Measurements from ENCODE around the gene C11orf97. TPM values are rescaled to one million over a fixed set of nuclear protein-coding genes. Genes with fewer than 3 reads are reported as not detected.
A peak's percentile ranks its signal among the peaks of the same experiment; 100 is the strongest.

Gene C11orf97, protein sequence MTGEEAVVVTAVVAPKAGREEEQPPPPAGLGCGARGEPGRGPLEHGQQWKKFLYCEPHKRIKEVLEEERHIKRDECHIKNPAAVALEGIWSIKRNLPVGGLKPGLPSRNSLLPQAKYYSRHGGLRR
- total RNA-seq, result not detected
- under 1 TPM in 1 of 3 donors, not detected in 2; 0.11 TPM for polyA plus RNA-seq
- long read RNA-seq, donor 1, result 0 reads
- long read RNA-seq, donor 2, result 0 reads

DNA sequence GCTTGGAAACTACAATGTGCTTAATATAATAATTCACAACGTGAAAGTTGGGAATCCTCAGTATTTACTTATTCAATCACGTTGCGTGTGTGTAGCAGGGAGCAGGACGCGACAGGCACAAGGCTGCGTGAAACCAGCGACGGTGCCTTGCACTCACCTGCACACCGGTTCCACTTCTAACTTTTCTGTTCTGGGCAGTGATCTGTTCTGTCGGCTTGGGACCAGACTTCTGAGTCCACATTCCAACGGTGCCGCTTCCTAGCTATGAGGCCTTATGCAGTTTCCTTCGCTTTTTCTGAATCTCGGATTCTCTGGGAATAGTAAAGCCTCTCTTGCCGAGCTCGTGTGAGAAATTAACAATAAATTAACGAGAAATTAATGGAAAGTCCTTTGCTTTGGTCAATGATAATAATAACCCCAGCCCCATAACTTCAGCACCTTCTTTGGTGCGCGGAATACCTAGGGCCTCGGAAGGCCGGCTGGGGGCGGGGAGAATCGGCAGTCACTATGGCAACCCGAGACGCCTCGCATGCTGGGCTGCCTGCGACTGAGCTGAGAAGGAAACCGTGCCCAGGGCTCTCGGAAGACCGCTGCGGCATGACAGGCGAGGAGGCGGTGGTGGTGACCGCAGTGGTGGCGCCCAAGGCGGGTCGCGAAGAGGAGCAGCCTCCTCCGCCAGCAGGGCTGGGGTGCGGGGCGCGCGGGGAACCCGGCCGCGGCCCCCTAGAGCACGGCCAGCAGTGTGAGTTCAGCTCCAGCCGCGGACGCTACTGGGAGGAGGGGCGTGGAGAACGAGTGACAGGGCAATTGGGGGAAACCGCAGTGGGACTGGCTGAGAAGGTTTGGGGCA lies at the start of gene C11orf97:
Gene C11orf97 (plus strand): TSS at position 530 of the 850 bp plus-strand sequence. CDS start 68 bp downstream, at position 598.
- peak within 1 kb of the TSS; percentile 27 to 69 (median 50) for H3K4me3 ChIP-seq
- TF ChIP-seq, protein P1, sequence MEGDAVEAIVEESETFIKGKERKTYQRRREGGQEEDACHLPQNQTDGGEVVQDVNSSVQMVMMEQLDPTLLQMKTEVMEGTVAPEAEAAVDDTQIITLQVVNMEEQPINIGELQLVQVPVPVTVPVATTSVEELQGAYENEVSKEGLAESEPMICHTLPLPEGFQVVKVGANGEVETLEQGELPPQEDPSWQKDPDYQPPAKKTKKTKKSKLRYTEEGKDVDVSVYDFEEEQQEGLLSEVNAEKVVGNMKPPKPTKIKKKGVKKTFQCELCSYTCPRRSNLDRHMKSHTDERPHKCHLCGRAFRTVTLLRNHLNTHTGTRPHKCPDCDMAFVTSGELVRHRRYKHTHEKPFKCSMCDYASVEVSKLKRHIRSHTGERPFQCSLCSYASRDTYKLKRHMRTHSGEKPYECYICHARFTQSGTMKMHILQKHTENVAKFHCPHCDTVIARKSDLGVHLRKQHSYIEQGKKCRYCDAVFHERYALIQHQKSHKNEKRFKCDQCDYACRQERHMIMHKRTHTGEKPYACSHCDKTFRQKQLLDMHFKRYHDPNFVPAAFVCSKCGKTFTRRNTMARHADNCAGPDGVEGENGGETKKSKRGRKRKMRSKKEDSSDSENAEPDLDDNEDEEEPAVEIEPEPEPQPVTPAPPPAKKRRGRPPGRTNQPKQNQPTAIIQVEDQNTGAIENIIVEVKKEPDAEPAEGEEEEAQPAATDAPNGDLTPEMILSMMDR (IDR thresholded peaks at IDR 0.05 in 8 of 11, conservative IDR thresholded peaks at IDR 0.05 in 3 of 11), result no peak
- peak in 2 of 3 donors; percentile 40 to 49 for TF ChIP-seq POLR2AphosphoS5 (IDR thresholded peaks at IDR 0.05)
- intact Hi-C loops (cut with DNase I; ENCODE audit: low total_unique reads), result no loop called here
- H3K27ac ChIP-seq, result no peak within 1 kb of the TSS
- WGBS, 5 donors, result 18 to 19% (median 19%) methylated on average over 50 to 53 of the region's 53 CpGs
- H3K4me1 ChIP-seq, result peaks cover 6 to 21% (median 16%) of the 10 kb centered on the region in 6 donors
- no peaks in the 10 kb centered on the region for H3K36me3 ChIP-seq
- H3K27me3 ChIP-seq (replicated peaks in 1 of 7), result peaks cover 0 to 36% (median 0%) of the 10 kb centered on the region in 7 donors
- peak; percentile 88 for DNase-seq
- no peaks in the 10 kb centered on the region for H3K9me3 ChIP-seq

DNA sequence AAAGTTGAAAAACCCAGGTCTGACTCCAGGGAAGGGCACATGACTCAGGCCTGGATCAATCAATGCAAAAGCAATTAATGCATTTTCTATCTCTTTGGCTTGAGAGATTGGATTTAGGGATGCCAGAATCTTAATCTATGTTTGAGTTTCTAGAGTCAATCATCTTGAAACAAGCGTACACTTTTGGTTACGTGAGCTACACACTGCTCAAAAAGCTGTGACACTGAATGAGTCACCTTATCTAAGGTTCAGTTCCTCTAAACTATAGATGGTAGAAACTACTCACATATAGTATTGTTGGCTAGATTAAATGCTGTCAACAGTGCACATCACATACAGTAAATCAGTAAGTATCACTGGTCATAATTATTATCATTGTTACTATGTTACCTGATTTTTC lies 42.8 kb upstream of the C11orf97 start:
- Histone ChIP-seq H3K9me3 (no peaks in the 10 kb centered on the region), H3K36me3 (peaks cover 2 to 89% (median 38%) of the 10 kb centered on the region in 6 donors), H3K27me3 (replicated peaks in 1 of 7) (no peaks in the 10 kb centered on the region), H3K4me1 (peaks cover 0 to 14% (median 3%) of the 10 kb centered on the region in 6 donors), H3K27ac (no peak overlapping the region), H3K4me3 (no peak overlapping the region)
- intact Hi-C loops (cut with DNase I; ENCODE audit: low total_unique reads), result no loop called here
- no peak for DNase-seq
- 73 to 88% (median 85%) methylated on average over 2 of the region's 2 CpGs for WGBS, 5 donors
- TF ChIP-seq POLR2A (IDR thresholded peaks at IDR 0.05) (no peak), POLR2AphosphoS5 (IDR thresholded peaks at IDR 0.05) (no peak)
- TF ChIP-seq, protein P1 (IDR thresholded peaks at IDR 0.05 in 8 of 11, conservative IDR thresholded peaks at IDR 0.05 in 3 of 11), result no peak

DNA sequence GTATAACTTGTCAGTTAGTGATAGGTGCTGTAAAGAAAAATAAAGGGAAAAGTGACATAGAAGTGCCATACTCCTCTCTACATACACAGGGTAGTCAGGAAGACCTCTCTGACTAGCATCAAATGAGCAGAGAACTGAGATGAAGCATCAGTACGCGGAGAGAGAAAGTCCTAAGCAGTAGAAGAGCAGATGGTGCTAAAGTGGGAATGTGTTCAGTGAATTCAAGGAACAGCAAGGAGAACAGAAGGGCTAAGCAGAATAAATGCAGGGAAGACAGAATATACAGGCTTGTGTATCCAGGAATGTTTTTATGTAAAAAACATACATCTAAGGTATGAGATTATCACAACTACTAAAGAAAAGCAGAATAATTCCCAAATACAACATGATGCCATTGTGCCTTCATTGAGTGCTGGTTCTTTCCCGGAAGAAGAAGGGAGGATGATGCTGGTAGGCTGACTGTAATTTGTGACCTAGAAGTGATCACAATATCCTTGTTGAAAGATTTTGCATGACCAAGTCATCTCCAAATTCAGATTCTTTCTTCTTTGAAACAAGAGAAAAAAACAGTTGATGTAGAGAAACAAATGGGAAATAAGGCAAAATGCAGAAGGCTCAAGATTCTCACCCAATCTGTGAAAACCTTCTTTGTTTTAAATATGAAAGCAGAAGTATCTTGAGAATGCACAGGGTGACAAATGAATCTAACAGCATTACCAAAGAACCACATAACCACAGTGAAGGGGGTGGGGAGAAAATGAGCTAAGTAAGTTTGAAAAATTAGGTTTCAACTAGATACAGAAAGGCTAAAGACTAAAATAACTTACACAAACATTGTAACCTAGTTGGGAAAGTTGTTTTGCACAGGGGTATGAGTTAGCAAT lies 39.1 kb upstream of the C11orf97 start:
- DNase-seq, result no peak
- peaks cover 2 to 86% (median 41%) of the 10 kb centered on the region in 6 donors for H3K36me3 ChIP-seq
- peak overlapping the region in 3 of 8 donors; percentile 46 to 51 (median 50) for H3K27ac ChIP-seq
- H3K27me3 ChIP-seq (replicated peaks in 1 of 7), result no peaks in the 10 kb centered on the region
- WGBS, 5 donors, result 84 to 96% (median 95%) methylated on average over 3 of the region's 3 CpGs
- TF ChIP-seq POLR2A (IDR thresholded peaks at IDR 0.05) (no peak), POLR2AphosphoS5 (IDR thresholded peaks at IDR 0.05) (no peak)
- TF ChIP-seq, protein P1 (IDR thresholded peaks at IDR 0.05 in 8 of 11, conservative IDR thresholded peaks at IDR 0.05 in 3 of 11), result no peak
- intact Hi-C loops (cut with DNase I; ENCODE audit: low total_unique reads), result no loop called here
- H3K9me3 ChIP-seq, result no peaks in the 10 kb centered on the region
- H3K4me3 ChIP-seq, result no peak overlapping the region
- H3K4me1 ChIP-seq, result peaks cover 0 to 14% (median 3%) of the 10 kb centered on the region in 6 donors

Data from spleen (tissue), 13 donors.